Mucosa of gallbladder (tissue), 1 donor: ENCODE measurements around the gene STAT6. TPM values are rescaled to one million over a fixed set of nuclear protein-coding genes. Genes with fewer than 3 reads are reported as not detected.

Experiments used
- DNase-seq: peaks from one replicate; pipeline ENCODE4 v3.0.0-alpha.2; 2020; ENCODE audit warnings: low spot score
- total RNA-seq: library from RNA; stranded (reverse); gene quantifications from one replicate; pipeline ENCODE4 v1.2.1, GENCODE V29; 2021
- donor health status: DM: no; HTN: no; CAD: no.

STAT6 gene
- total RNA-seq, 1 donor from 2014 or later, result 287 TPM

- peak; percentile 46 for DNase-seq
Measured at GRCh38 chr12:57049890-57050289, 61.3 kb downstream of the STAT6 start, which contains the start of gene MYO1A. Gene MYO1A (minus strand): TSS chr12:57050129. CDS start chr12:57048323, 1,806 bp downstream.

- no peak for DNase-seq
Measured at GRCh38 chr12:57049119-57049446, 62.1 kb downstream of the STAT6 start.

- no peak for DNase-seq
Measured at GRCh38 chr12:57048423-57049118, 62.6 kb downstream of the STAT6 start.

- no peak for DNase-seq
Measured at GRCh38 chr12:57047981-57048380, 63.2 kb downstream of the STAT6 start.

GRCh38 chr12:57046947-57047890 is 63.9 kb downstream of the STAT6 start:
- no peak for DNase-seq

- no peak for DNase-seq
Measured at GRCh38 chr12:57046086-57046791, 64.9 kb downstream of the STAT6 start.

Other genes starting within 250 kb of the STAT6 start
- gene SDR9C7, start 177.0 kb downstream of the STAT6 start, total RNA-seq, result not detected
- gene RDH16, start 153.8 kb downstream of the STAT6 start, total RNA-seq, result 0.52 TPM
- gene ZBTB39, start 104.8 kb downstream of the STAT6 start, total RNA-seq, result 5.7 TPM
- 0.52 TPM for gene TAC3, start 94.8 kb downstream of the STAT6 start, total RNA-seq
- gene MYO1A, start 61.2 kb downstream of the STAT6 start, total RNA-seq, result 48.5 TPM
- gene NEMP1, start 32.6 kb downstream of the STAT6 start, total RNA-seq, result 11.4 TPM
- gene NAB2, start 22.2 kb downstream of the STAT6 start, total RNA-seq, result 21.4 TPM
- gene LRP1, start 17.1 kb upstream of the STAT6 start, total RNA-seq, result 241 TPM
- not detected for gene LRP1-AS, start 36.3 kb upstream of the STAT6 start, total RNA-seq
- gene NXPH4, start 105.4 kb upstream of the STAT6 start, total RNA-seq, result 0.83 TPM
- 65.1 TPM for gene SHMT2, start 118.3 kb upstream of the STAT6 start, total RNA-seq
- 3.6 TPM for gene STAC3, start 139.8 kb upstream of the STAT6 start, total RNA-seq